NCI-H2081 treated with DMSO at 0.1 percent for 48 hours (cell line): ENCODE measurements around the gene TCEA3.

Experiments
- DNase-seq: peaks from one replicate; lab custom pipeline; 2025; lab: John Stamatoyannopoulos, UW

The TCEA3 gene

DNA sequence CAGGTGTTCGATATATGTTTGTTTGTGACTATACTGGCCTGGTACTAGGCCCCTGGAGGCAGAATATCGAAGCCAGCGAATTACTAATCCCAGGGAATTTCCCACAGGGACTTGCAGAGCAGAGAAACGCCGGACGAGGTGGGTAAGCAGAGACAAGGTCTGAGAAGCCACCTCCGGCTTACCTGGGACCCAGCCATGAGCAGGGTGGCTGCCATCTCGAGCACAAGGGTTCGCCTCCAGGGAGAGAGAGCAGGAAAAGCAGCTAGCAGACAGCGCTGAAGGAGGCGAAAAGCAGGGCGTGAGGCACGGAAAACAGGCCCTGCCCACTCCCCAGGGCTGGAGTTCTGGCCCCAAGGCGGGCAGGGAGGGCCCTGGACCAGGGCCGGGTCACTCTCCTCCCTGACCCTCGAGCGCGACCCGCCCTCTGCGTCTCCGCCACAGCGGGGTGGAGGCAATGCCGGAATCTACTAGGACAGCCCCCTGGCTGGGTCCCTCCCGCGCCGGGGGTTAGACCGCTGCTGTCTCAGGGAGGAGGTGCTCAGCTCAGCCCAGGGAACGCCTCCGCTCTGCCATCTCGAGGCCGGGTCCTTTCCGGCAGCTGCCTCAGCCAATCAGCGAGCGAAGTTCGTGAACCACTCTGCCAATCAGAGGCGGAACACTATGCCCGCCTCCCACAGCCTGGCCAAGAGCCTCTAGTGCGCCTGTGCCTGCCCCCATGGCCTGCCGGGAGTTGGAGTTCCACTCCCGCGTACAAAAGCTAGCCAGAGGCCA lies 56.6 kb downstream of the TCEA3 start:
- DNase-seq, result peak; percentile 98

- no peak for DNase-seq
Measured at GRCh38 chr1:23367451-23367790, 57.1 kb downstream of the TCEA3 start.

DNA sequence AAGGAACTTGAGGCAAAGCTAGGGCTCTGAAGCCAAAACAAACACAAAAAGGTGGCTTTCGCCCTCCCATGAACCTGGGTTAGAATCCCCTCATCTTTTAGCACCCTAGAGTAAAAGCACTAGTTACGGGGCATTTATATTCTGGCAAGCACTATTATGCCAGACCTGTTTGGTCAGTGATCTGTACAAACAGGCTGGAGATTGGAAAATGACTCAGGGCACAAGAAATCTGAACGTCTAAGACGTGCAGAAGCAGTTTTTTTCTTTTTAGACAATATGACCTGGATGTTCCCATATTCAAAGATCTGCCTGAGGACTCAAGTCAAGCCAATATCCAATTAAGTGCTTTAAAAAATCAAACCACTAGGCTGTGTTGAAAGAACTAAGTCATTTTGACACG lies 58.0 kb downstream of the TCEA3 start:
- no peak for DNase-seq

DNA sequence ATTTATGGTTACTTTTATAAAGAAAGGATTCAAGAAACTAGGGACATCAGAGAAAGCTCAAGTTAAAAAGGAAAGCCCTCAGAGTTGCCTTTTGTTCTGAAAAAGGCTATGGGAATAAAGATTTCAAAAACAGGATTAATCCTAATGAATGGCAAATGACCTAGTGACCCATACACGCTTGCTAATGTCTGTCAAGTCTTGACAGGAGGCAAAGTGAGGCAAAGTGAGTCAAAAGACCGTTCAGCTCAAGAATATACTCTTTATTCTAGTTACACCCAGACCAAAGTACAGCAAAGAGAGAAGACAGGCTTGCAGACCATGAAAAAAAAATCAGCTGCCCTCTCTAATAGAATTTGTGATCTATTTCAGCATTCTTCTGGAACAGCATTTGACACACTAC lies 58.4 kb downstream of the TCEA3 start:
- DNase-seq, result no peak

- no peak for DNase-seq
Measured at GRCh38 chr1:23362218-23362713, 62.3 kb downstream of the TCEA3 start.

GRCh38 chr1:23358310-23358875 lies 66.2 kb downstream of the TCEA3 start:
- DNase-seq, result no peak

DNA sequence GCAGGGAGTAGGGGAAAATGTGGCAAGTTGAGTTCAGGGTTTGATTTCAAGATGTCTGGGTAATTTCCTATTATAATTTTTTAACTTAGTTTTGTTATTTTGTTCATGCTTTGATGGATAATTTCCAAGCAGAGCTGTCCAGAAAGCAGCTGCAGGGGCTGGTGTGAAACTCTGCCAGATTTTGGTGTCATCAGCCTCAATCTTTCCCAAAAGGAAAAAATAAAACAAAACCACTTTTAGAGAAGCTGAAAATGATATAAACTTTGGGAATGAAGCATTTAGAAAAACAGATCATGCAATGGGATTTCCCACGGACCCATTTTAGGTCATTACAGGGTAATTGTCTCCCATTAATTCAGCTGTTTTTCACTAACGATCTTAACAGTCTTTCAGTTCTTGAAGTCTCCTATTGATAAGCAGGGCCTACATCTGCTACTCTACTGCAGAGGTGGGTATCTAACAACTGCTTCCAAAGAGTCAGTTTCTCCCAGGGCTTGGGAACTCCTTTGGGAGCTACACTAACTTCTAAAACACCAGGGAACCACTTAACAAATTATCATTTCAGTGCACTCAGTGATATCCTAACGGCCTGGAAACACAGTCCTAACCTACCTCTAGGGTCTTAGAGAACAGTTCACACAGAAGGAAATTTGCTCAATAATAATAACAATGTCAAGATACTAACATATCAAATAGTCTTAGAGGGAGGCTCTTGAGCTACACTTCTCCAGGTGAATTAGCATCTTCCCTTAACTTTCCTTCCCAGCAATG lies 67.2 kb downstream of the TCEA3 start:
- no peak for DNase-seq

DNA sequence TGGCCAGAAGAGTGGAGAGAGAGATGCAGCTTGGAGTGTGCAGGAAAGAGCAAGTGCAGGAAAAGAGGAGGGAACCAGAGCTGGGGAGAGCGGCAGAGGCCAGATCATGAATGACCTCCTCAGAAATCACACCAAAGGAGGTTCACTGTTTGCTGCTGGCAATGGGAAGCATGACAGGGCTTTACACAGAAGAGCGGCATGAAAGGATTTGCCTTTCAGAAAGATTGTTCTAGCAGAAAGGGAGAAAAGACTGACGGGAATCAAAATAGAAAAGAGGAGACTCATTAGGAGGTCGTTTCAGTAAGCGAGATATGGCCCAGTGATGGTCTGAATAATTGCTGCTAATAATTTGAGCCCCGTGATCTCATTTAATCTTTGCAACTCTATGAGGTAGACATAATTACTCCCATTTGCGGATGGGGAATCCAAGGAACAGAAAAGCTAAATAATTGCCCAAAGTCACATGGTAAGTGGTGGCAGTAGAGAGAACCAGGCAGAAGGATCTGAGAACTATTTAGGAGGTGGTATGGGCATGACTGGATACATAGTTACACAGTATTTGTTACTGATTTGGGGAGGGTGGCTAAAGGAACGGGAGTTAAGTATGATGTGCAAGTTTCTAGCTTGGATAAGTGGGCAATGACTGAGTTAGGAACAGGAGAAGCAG lies 67.9 kb downstream of the TCEA3 start:
- DNase-seq, result no peak

- no peak for DNase-seq
Measured at GRCh38 chr1:23354245-23354644, 70.3 kb downstream of the TCEA3 start.

GRCh38 chr1:23352096-23352695 lies 72.4 kb downstream of the TCEA3 start:
- DNase-seq, result no peak

DNA sequence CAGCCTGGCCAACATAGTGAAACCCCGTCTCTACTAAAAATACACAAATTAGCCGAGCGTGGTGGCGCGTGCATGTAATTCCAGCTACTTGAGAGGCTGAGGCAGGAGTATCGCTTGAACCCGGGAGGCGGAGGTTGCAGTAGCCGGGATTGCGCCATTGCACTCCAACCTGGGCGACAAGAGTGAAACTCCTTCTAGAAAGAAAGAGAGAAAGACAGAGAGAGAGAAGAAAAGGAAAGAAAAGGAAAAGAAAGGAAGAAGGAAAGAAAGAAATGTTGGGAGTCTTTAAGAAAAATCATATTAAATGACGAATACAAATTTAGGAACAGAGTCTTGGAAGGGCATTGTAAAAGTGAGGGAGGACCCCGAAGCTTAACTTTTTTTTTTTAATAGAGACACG lies 78.6 kb downstream of the TCEA3 start:
- DNase-seq, result no peak

DNA sequence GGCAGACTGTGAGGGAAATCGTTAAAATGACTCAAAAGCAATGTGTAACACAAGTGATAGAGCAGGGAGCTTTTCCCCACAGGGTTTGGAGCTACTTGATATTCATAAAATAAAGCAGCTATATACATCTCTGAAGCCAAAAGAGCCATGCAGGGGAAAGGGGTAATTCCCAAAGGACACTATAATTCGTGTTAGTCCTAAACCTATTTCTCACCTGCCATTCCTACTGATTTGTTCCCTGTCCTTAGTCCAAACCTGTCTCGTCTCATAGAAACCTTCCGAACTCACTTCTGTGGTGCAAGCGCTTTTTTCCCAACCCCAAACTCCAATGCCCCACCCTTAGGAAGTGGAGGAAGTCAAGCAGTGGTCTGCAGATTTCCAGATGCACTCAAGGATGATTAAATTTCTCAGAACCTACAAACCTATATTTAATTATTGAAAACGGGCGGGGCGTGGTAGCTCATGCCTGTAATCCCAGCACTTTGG lies 79.5 kb downstream of the TCEA3 start:
- DNase-seq, result no peak

DNA sequence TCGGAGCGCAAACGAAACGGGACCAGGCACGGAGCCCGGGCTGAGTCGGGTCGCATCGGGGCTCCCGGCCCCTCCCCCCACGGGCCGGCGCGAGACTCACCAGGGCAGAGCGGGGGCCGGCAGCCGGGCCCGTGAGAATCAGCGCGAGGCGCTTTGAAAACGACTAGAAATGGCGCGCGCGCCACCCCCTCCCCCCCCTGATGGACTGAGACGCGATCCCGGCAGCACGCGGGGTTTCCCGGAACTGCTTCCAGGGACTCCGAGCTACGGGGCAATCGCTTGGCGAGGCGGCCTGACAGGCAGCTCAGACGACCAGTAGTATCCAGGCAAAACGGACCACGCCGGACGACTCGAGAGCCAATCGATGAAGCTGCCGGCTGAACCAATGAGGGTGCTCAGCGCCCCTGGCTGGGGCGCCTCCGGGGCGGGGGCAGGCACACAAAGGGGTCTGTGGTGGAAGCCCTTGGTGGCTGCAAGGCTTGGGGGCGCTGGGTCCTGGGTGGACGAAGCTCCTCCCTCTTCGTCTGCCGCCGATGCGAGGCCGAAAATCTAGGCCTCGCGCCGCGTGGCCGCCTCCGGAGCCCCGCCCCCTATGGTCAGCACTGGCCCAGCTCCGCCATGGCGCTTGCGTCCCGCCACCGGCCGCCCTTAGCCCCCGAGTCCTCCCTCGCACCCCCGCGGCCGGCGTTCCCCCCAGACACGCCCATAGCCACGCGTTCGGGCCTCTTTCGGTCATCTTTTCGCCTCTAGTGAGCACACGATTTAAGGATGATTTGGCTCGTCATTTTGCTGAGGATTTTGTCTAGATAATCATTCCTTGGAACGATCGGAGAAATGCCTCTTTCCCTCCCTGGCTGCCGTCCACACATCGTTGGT lies 80.2 kb downstream of the TCEA3 start, which contains the start of gene HNRNPR:
TSS of gene HNRNPR (minus strand) at position 174 of the 876 bp plus-strand sequence. CDS start 3,276 bp downstream, outside the sequence.
- DNase-seq, result peak; percentile 99

- DNase-seq, result no peak
Measured at GRCh38 chr1:23343221-23344110, 81.1 kb downstream of the TCEA3 start.

- DNase-seq, result no peak
Measured at GRCh38 chr1:23341931-23342692, 82.4 kb downstream of the TCEA3 start.

GRCh38 chr1:23339632-23340031 lies 84.9 kb downstream of the TCEA3 start:
- DNase-seq, result no peak

GRCh38 chr1:23337869-23338268 lies 86.7 kb downstream of the TCEA3 start:
- no peak for DNase-seq

GRCh38 chr1:23331713-23332112 lies 92.8 kb downstream of the TCEA3 start:
- DNase-seq, result no peak
